Activated effector memory CD4-positive, alpha-beta T cell treated with anti-CD3 and anti-CD28 coated beads, Interleukin-2, amount 50 U/mL, for 16 hours (primary cell): ENCODE measurements around the gene AARS2.
A peak's percentile ranks its signal among the peaks of the same experiment; 100 is the strongest.

ENCODE experiments used
- DNase-seq: peaks from one replicate; pipeline ENCODE4 v3.0.0-alpha.2; 2020

Gene AARS2

GRCh38 chr6:44273617-44274016 lies 39.5 kb downstream of the AARS2 start:
- DNase-seq, result no peak

DNA sequence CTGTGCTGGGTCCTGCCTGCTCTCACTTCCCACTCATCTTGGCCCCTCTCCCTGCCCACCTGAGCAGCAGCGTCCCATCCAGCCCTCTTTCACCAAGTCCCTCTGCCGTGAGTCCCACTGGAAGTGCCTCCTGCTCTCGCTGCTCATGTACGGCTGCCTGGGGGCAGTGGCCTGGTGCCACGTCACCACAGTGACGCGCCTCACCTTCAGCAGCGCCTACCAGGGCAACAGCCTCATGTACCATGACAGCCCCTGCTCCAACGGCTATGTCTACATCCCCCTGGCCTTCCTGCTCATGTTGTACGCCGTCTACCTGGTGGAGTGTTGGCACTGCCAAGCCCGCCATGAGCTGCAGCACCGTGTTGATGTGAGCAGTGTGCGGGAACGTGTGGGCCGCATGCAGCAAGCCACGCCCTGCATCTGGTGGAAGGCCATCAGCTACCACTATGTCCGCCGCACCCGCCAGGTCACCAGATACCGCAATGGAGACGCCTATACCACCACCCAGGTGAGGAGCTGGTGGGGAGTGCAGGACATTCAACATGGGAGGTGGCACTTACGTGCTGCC lies 40.1 kb downstream of the AARS2 start:
- no peak for DNase-seq

DNA sequence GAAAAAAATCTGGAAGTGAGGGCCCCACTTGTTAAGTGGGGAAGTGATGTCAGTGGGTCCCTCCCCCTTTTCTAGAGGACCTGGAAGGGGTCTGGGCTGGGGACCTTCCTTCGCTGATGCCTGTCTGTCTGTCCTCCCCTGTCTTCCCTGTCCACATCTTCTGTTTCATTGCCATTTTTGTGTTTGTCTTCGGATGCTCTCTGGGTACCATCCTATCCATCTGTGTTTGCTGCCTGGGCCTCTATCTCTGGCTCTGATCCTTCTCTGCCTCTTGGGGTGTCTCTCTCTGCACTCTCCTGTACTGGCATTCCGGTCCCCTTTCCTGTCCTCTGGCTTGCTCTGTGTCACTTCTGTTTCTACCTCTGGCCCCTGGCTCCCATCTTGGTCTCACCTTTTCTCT lies 40.6 kb downstream of the AARS2 start:
- no peak for DNase-seq

- DNase-seq, result no peak
Measured at GRCh38 chr6:44271914-44272313, 41.2 kb downstream of the AARS2 start.

GRCh38 chr6:44271406-44271723 lies 41.8 kb downstream of the AARS2 start:
- DNase-seq, result no peak

- no peak for DNase-seq
Measured at GRCh38 chr6:44270526-44271405, 42.4 kb downstream of the AARS2 start.

DNA sequence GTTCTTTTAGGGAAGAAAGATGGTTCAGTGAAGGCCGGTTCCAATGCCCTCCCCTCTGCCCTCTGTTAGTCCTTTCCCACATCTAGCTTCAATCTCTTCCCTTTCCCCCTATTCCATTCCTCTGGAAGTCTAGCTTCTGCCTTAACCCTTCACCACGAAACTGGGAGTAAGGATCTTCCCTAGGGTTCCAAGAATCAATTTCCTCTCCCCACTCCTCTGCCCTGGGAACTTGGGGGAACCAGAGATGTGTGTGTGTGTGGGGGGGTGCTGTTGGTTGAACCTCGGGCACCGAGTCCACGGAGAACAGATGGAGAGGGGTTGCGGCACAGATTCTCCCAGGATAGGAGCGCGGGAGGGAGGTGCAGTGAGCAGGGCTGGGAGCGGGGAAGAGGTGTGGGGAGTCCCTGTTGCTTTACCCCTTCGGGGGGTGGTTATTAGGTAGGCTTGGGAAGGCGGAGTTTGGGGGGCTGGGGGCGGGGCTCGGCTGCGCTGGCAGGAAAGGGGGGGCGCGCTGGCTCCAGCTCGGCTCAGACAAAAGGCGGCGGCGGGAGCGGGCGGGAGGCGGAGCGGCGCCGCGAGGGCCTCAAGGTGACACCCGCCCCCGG lies 43.1 kb downstream of the AARS2 start, which contains the start of gene TMEM151B:
Gene TMEM151B, plus strand, starts transcription at position 530 of the 605 bp plus-strand sequence. CDS start 293 bp downstream, outside the sequence.
- DNase-seq, result no peak

GRCh38 chr6:44269178-44269920 lies 43.8 kb downstream of the AARS2 start:
- DNase-seq, result no peak

- DNase-seq, result peak; percentile 86
Measured at GRCh38 chr6:44268095-44268628, 45.0 kb downstream of the AARS2 start.

- DNase-seq, result no peak
Measured at GRCh38 chr6:44267252-44267651, 45.9 kb downstream of the AARS2 start.

DNA sequence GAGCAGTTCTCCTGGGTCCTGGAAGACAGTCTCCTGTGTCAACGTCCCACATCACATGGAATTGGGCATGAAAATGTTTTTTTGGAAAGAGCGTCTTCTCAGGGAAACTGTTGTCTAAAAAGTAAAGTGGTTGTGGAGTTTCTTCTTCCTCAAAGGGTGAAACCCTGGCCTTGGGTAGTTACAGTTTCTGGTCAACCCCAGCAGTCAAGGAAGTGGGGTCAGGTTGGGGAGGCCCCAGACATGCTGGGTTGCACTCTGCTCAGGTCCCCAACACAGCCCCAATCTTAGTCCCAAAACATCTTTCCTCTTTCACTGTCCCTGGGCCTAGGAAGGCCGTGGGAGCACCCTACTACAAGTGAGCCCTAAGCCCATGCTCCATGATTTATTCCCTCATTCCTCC lies 46.8 kb downstream of the AARS2 start:
- DNase-seq, result no peak

DNA sequence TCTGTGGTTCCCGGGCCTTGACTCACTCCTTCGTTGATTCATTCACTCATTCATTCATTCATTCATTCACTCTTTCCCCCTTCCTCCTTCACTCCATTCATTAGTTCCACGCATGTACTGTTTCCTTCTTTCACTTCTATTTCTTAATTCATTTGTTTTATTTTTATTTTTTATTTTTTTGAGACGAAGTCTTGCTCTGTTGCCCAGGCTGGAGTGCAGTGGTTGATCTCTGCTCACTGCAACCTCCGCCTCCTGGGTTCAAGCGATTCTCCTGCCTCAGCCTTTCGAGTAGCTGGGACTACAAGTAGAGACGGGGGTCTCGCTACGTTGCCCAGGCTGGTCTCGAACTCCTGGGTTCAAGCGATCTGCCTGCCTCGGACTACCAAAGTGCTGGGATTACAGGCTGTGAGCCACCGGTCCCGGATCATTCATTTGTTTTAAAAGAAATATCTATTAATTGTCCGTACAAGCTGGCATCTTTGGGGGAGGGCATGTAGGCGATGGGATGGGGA lies 47.4 kb downstream of the AARS2 start:
- DNase-seq, result no peak

DNA sequence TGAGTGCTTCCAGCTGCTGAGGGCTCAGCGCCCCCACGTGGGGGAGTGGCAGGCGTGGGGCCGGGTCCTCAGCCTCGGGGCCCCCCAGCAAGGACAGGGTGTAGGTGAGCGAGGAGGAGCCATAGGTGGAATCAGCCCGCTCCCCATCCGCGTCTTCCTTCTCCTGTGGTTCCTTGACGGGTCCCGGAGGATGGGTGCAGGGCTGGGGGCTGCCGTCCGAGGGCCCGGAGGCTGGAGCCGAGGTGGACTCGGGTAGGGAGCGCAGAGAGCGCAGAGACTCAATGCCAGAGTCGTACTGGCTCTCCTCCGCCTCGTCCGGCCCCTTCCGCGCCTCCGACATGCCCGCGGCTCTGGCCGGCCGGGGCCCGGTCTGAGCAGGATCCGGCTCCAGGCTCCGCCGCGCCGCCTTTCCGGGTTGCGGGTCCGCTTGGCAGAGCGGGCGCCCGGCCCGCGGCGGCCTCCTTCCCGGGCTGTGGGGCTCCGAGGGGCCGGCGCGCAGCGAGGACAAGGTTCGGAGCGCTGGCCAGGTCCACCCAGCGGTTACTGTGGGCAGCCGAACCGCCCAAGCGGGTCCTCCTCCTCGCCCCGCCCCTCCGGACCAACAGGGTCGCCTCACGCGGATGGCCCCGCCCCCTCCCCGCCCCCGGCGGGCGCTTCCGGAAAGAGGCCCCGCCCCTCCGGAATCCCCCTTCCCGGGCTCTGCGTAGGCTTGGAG lies 48.0 kb downstream of the AARS2 start, which contains the start of gene NFKBIE:
Gene NFKBIE, minus strand, starts transcription at position 545 of the 715 bp plus-strand sequence. Its CDS starts 205 bp downstream, at position 340.
- DNase-seq, result peak; percentile 99

DNA sequence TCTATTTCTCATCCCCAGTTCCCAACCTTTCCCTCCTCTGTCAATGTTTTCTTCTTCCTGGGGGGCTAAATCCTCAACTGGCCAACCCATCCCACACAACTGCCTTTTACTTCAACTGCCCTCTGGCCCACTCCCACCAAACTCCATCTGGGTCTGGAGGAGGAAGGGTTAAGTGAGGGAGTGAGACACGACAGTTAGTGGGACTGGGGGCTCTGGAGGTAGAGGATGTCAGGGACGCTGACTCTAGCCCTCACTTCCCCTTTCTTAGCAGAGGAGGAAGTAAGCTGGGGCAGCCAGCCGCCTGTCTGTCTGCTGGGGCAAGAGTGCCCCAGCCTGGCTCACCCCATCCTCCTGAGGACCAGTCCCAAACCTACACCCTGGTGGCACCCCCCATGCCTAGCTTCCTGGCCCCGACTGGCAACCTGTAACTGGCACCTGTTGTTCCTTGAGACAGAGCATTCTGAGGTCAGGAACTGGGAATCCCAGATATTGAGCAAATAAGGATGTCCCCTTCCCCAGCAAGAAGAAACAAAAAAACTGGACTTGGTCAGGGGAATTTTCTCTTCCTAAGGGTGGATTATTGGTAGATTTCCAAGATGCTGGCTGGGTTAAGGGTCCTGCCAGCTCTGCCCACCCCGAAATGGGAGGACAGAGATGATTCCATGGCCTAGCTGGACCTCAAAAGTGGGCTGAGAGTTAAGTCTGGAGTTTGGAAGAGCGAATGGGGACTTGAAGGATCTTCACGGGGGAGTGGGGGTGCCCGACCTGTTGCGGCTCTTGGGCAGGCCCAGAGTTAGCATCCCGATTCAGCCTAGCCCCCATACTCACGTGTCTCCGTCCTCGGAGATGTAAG lies 48.8 kb downstream of the AARS2 start:
- peak; percentile 79 for DNase-seq

GRCh38 chr6:44263354-44264100 lies 49.6 kb downstream of the AARS2 start:
- peak; percentile 82 for DNase-seq

GRCh38 chr6:44262467-44263353 lies 50.4 kb downstream of the AARS2 start:
- no peak for DNase-seq

DNA sequence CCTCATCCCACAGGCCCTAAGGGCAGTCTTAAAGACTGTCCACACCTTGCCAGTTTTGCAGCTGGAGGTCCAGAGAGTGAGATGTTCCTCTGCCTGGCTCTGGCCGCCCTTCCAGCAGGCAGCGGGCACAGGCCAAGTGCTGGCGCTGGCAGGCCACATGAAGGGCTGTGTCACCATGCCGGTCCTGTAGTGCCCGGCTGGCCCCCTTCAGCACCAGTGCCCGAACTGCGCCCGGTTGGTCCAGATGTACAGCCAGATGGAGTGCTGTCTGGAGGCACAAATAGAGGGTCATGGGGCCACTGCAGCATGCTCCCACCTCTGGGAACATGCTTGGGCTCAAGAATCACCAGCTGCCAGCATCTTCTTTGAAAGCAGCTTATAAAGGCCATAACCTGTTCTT lies 51.6 kb downstream of the AARS2 start:
- no peak for DNase-seq

GRCh38 chr6:44260451-44261297 lies 52.5 kb downstream of the AARS2 start:
- DNase-seq, result no peak
